HAP-1 (cell line): ENCODE data around the gene CNTNAP2.

Source experiments
- DNase-seq, 2 experiments: peaks; one replicate each; pipeline ENCODE4 v3.0.0-alpha.2; 2016 to 2020; ENCODE audit warnings: low spot score in 2 of 2
- H3K27me3 ChIP-seq: fragments of 250-450 bp; sonication (Bioruptor Pico); 2 replicates; pipeline ENCODE4 v1.5.1; 2020; ENCODE audit warnings: low read depth, mild to moderate bottlenecking, moderate library complexity
- H3K36me3 ChIP-seq: fragments of 250-450 bp; sonication (Bioruptor Pico); replicated peaks from 2 replicates; pipeline ENCODE4 v1.5.1; 2020; ENCODE audit warnings: mild to moderate bottlenecking
- H3K4me1 ChIP-seq: fragments of 250-450 bp; sonication (Bioruptor Pico); 2 replicates; pipeline ENCODE4 v1.5.1; 2020; ENCODE audit warnings: mild to moderate bottlenecking
- H3K4me3 ChIP-seq: fragments of 250-450 bp; sonication (Bioruptor Pico); 2 replicates; pipeline ENCODE4 v1.5.1; 2020; ENCODE audit warnings: mild to moderate bottlenecking, moderate library complexity
- H3K9me3 ChIP-seq: fragments of 250-450 bp; sonication (Bioruptor Pico); 2 replicates; pipeline ENCODE4 v1.5.1; 2020; ENCODE audit warnings: mild to moderate bottlenecking, moderate library complexity
- in situ Hi-C: fragments of 300-500 bp; cut with MboI; formaldehyde crosslinking; loops from 3 replicates; pipeline ENCODE4 v1.14.3; 2020; ENCODE audit warnings: low sequenced_read_pairs, inconsistent platforms, mixed read lengths

Gene CNTNAP2

DNA sequence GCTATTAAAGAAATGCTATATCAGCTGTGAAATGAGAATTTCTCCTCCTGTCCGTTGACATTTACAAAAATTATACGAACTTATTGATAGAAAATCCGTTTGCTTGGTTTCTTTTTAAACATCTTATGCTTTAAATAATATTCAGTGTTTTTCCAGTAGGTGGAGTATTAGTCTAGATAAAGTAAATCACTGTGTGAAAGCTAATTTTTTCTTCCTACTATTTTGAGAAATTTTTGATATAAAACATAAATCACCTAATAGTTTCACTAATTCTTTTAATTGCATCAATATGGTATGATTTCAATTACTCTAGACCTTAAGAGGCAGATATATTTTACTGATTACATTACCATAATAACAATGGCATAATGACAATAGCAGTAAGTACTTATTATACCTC lies 2138.7 kb downstream of the CNTNAP2 start:
- no peak for DNase-seq
- no peak overlapping the region for H3K4me3 ChIP-seq
- H3K27me3 ChIP-seq = no peaks in the 10 kb centered on the region
- no peaks in the 10 kb centered on the region for H3K4me1 ChIP-seq
- H3K36me3 ChIP-seq = no peaks in the 10 kb centered on the region
- H3K9me3 ChIP-seq = no peaks in the 10 kb centered on the region
- in situ Hi-C loops = loop anchor here (25.0 kb wide), 1 partner anchor 707 kb away; no protein-coding TSS in a partner anchor

DNA sequence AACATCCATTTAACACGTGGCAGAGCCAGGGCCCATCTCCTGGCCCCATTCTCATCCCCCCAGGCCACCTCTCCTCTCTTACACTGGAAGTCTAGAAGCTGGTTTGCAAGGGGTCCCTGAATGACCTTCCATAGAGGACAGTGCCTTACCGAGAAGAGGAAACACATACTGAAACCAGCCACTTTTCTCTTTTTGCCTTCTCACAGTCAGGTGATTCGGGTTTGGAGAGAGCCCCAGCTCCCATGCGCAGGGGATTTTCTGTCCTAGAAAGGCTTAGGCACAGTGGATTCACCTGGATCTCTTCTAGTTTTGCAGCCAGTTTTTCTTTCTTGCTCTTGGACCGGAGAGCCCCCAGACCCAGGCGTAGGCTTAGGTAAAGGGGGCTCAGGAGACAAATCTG lies 2139.8 kb downstream of the CNTNAP2 start:
- in situ Hi-C loops = loop anchor here (25.0 kb wide), 1 partner anchor 706 kb away; no protein-coding TSS in a partner anchor
- Histone ChIP-seq H3K36me3 (no peaks in the 10 kb centered on the region), H3K27me3 (no peaks in the 10 kb centered on the region), H3K9me3 (no peaks in the 10 kb centered on the region), H3K4me1 (no peaks in the 10 kb centered on the region), H3K4me3 (no peak overlapping the region)
- no peak for DNase-seq

DNA sequence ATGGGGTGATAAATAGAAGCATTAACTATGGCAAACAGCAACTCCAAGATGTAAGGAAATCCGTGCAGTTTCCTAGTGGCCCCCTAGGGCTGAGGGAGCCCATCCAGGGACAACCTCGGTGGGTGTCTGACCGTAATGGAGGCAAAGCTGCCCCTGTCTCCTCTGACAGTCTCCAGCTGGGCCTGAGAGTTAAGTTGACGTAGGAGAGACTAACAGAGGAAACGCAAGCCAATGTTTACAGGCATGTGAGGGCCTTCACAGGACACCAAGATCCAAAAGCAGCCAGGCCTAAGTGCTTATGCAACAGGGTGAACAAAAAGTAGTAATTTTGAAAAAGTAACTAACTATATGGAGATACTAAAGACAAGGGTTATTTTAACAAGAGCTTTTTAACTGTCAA lies 2144.0 kb downstream of the CNTNAP2 start:
- in situ Hi-C loops = loop anchor here (25.0 kb wide), 1 partner anchor 702 kb away; no protein-coding TSS in a partner anchor
- H3K9me3 ChIP-seq = no peaks in the 10 kb centered on the region
- H3K4me1 ChIP-seq = no peaks in the 10 kb centered on the region
- H3K4me3 ChIP-seq = no peak overlapping the region
- H3K36me3 ChIP-seq = no peaks in the 10 kb centered on the region
- no peaks in the 10 kb centered on the region for H3K27me3 ChIP-seq
- no peak for DNase-seq

DNA sequence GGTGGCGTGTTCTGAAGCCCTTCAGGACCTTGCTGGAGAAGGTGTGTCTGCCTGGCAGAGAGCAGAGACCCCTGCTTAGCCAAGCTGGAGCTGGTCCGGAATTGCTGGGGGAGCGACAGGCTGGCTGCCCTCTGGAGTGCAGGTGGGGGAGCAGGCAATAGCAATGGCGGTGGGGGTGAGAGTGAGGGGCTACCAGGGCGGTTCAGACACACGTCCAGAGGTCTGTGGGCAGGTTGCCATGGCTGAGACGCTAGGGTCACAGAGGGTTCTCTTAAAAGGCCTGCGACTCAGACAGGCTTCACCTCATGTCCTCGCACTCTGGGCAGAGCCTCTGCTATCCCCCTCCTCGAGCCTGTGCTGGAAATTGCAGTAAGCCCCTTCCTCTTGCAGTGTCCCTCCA lies 2144.9 kb downstream of the CNTNAP2 start:
- DNase-seq = no peak
- in situ Hi-C loops = loop anchor here (25.0 kb wide), 1 partner anchor 701 kb away; no protein-coding TSS in a partner anchor
- H3K4me3 ChIP-seq = no peak overlapping the region

DNA sequence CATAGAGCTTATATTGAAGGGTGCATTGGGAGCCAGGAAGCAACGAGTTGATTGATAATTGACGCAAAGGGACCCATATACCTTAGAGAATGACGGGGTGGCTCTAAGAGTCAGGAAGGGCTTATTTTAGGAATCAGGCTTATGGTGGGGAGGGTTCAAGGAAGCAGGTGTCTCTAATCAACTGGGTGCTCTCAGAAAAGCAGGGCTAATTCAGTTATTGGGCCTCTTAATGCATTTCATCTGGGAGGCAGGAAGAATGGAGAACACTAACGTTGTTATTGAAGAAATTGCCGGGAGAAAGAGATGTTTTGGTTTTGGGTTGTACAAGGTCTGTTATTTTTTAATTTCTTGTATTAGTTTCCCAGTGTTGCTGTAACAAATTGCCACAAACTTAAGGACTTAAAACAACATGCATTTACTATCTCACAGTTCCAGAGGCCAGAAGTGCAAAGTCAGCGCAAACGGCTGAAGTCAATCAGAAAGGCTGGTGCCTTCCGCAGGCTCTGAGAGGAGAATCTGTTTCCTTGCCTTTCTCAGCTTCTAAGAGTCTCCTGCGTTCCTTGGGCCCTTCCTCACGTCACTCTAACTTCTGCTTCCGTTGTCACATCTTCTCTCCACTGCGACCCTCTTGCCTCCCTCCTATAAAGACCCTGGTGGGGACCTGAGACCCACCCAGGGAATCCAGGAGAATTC lies 2145.5 kb downstream of the CNTNAP2 start:
- Histone ChIP-seq H3K4me1 (no peaks in the 10 kb centered on the region), H3K36me3 (no peaks in the 10 kb centered on the region), H3K4me3 (no peak overlapping the region), H3K9me3 (no peaks in the 10 kb centered on the region), H3K27me3 (no peaks in the 10 kb centered on the region)
- in situ Hi-C loops = loop anchor here (25.0 kb wide), 1 partner anchor 700 kb away; no protein-coding TSS in a partner anchor
- DNase-seq = no peak

More for the DNA sequence above, 2144.9 kb downstream of the CNTNAP2 start:
- H3K27me3 ChIP-seq = no peaks in the 10 kb centered on the region
- no peaks in the 10 kb centered on the region for H3K4me1 ChIP-seq
- no peaks in the 10 kb centered on the region for H3K36me3 ChIP-seq
- H3K9me3 ChIP-seq = no peaks in the 10 kb centered on the region

DNA sequence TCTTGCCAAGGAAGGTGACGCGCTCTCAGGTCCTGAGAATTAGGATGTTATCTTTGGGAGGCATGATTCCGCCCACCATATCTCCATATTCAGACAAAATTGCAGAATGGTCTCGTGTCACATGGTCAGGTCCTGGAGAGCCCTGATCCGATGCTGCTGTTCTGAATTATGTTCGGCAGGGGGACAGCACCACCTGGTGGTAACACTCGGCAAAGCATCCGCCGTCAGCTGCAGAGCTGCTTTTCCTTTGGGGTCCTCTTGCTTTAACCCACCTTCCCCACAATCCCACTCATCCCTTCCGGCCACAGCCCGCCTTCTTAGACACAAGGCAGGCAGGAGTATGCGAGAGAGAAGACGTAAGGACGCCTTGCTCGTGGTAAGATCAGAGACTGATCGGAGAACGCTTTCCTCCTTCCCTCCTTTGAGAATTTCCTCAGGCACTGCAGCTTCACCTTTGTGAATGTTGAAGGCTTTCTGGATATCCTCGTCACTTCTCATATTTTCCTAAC lies 2146.2 kb downstream of the CNTNAP2 start:
- in situ Hi-C loops = loop anchor here (25.0 kb wide), 1 partner anchor 700 kb away; no protein-coding TSS in a partner anchor

DNA sequence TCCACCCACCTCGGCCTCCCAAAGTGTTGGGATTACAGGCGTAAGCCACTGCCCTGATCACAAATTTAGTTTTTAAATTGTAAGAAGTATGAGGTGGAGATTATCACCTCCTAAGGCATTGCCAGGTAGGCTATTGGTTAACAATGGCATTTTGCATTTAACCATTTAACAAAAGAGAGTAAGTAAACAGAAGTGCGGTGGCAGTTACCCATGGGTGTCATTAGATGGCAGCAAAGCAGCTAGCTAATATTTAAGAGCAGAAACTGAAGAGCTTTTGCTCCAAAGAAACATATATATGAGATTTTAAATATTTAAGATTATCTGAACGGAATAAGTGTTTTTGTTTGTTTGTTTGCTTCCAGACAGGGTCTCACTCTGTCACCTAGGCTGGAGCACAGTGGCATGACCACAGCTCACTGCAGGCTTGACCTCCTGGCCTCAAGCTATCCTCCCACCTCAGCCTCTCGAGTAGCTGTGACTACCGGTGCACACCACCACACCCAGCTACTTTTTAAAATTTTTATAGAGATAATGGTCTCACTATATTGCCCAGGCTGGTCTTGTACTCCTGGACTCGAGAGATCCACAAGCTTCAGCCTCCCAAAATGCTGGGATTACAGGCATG lies 2148.4 kb downstream of the CNTNAP2 start:
- no peaks in the 10 kb centered on the region for H3K27me3 ChIP-seq
- H3K4me1 ChIP-seq = no peaks in the 10 kb centered on the region
- no peak overlapping the region for H3K4me3 ChIP-seq
- H3K36me3 ChIP-seq = no peaks in the 10 kb centered on the region
- in situ Hi-C loops = loop anchor here (25.0 kb wide), 1 partner anchor 697 kb away; no protein-coding TSS in a partner anchor
- peak; percentile 37 to 66 for DNase-seq
- no peaks in the 10 kb centered on the region for H3K9me3 ChIP-seq

More for the DNA sequence above, 2146.2 kb downstream of the CNTNAP2 start:
- H3K4me1 ChIP-seq = no peaks in the 10 kb centered on the region
- no peak overlapping the region for H3K4me3 ChIP-seq
- peak; percentile 52 to 84 for DNase-seq
- no peaks in the 10 kb centered on the region for H3K9me3 ChIP-seq
- H3K36me3 ChIP-seq = no peaks in the 10 kb centered on the region
- no peaks in the 10 kb centered on the region for H3K27me3 ChIP-seq

DNA sequence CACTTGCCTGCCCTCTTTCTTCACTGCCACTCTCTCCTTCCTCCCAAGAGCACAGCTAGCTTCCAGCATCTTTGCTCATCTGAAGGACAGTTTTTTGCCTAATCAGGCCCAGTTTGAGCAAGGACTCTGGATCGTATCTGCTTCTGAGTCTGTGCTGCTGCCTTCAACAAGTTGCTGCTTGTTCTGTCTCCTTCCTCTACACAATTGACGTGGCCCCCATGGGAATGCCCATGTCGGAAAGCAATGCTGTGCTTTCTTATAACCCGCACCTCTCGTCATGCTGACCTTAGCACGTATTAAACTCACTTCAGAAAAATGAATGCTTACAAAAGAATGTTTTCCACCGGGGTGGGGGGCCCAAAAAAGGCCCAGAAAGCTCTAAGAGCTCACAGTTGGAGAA lies 2149.3 kb downstream of the CNTNAP2 start:
- Histone ChIP-seq H3K9me3 (no peaks in the 10 kb centered on the region), H3K27me3 (no peaks in the 10 kb centered on the region), H3K4me1 (no peaks in the 10 kb centered on the region), H3K4me3 (no peak overlapping the region), H3K36me3 (no peaks in the 10 kb centered on the region)
- in situ Hi-C loops = loop anchor here (25.0 kb wide), 1 partner anchor 696 kb away; no protein-coding TSS in a partner anchor
- DNase-seq = no peak

DNA sequence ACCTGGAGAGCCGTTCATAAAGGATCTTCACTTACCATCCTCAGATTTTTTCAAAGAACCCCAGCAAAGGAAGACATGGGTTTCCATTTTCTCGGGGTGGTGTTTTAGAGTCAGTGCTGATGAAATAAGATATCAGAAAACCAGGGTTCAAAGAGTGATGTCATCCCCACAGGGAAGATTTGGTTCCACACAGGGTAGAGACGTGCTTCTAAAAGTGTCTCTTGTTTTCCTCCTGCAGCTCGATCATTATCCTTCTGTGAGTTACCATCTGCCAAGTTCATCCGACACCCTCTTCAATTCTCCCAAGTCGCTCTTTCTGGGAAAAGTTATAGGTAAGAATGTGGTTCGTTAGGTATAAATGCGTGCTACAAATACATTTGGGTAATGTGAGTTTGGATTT lies 2150.2 kb downstream of the CNTNAP2 start:
- H3K36me3 ChIP-seq = no peaks in the 10 kb centered on the region
- H3K9me3 ChIP-seq = no peaks in the 10 kb centered on the region
- in situ Hi-C loops = loop anchor here (25.0 kb wide), 1 partner anchor 696 kb away; no protein-coding TSS in a partner anchor
- H3K27me3 ChIP-seq = no peaks in the 10 kb centered on the region
- H3K4me1 ChIP-seq = no peaks in the 10 kb centered on the region
- no peak overlapping the region for H3K4me3 ChIP-seq
- DNase-seq = no peak

DNA sequence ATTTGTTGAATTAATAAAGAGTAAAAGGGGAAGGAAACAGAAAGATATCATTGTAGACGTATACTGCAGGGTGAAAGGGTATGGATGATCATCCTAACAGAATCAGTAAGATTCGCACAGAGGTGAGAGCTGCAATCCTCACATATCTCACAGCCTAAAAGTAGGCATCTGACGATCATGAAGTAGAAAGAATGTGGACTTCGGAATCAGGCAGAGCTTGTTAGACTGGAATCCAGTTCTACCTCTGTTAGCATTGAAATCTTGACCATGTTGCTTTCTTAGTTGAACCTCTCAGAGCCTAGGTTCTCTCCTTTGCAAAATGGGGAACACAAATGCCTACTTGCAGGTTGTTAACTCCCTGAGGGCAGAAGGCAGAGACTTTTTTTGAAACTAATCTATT lies 2154.0 kb downstream of the CNTNAP2 start:
- in situ Hi-C loops = loop anchor here (25.0 kb wide), 1 partner anchor 692 kb away; no protein-coding TSS in a partner anchor
- H3K36me3 ChIP-seq = no peaks in the 10 kb centered on the region
- no peak for DNase-seq
- H3K27me3 ChIP-seq = peaks cover 4% of the 10 kb centered on the region; the same call in 1 of the 2 replicates
- H3K9me3 ChIP-seq = no peaks in the 10 kb centered on the region
- H3K4me1 ChIP-seq = no peaks in the 10 kb centered on the region
- H3K4me3 ChIP-seq = no peak overlapping the region

DNA sequence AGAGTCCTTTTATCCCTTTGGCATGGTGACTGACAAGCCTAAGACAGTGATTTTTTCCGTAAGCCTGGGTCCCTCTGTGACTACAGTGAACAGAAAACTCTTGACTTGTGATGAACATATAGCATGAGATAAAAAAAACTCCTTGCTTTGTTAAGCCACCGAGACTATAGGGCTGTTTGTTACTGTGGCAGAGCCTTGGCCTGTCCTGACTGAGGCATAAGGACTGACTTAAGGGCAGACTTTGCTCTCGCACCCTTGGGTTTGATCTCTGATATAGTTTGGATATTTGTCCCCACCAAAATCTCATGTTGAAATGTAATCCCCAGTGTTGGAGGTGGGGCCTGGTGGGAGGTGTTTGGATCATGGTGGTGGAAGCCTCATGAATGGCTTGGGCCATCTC lies 2157.5 kb downstream of the CNTNAP2 start:
- no peaks in the 10 kb centered on the region for H3K36me3 ChIP-seq
- no peak overlapping the region for H3K4me3 ChIP-seq
- no peak for DNase-seq
- no peaks in the 10 kb centered on the region for H3K9me3 ChIP-seq
- peaks cover 4% of the 10 kb centered on the region; the same call in 1 of the 2 replicates for H3K27me3 ChIP-seq
- H3K4me1 ChIP-seq = no peaks in the 10 kb centered on the region
- in situ Hi-C loops = loop anchor here (25.0 kb wide), 1 partner anchor 688 kb away; no protein-coding TSS in a partner anchor

DNA sequence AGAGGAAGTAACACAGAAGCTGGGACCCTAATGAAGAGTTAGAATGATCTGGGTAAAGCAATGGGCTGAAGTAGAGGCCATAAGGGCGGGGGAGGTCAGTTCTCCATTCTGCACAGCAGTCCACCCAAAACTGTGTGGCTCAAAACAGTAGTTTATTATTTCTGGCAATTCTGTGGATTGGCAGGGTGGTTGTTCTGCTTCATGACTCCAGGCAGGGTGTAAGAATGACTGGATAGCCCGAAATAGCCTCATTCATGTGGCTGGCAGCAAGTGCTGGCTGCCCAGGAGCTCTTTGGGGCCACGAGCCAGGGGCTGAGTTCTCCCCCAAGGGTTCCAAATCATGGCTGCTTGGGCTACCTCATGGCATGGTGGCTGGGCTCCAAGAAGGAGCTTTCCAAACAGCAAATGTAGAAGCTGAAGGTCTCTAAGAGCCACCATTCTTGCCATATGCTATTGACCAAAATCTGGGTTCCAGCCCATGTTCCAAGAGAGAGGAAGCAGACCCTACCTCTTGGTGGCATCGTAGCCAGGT lies 2158.8 kb downstream of the CNTNAP2 start:
- no peak for DNase-seq
- no peaks in the 10 kb centered on the region for H3K4me1 ChIP-seq
- no peak overlapping the region for H3K4me3 ChIP-seq
- in situ Hi-C loops = no loop called here
- peaks cover 4% of the 10 kb centered on the region; the same call in 1 of the 2 replicates for H3K27me3 ChIP-seq
- H3K9me3 ChIP-seq = no peaks in the 10 kb centered on the region
- no peaks in the 10 kb centered on the region for H3K36me3 ChIP-seq

DNA sequence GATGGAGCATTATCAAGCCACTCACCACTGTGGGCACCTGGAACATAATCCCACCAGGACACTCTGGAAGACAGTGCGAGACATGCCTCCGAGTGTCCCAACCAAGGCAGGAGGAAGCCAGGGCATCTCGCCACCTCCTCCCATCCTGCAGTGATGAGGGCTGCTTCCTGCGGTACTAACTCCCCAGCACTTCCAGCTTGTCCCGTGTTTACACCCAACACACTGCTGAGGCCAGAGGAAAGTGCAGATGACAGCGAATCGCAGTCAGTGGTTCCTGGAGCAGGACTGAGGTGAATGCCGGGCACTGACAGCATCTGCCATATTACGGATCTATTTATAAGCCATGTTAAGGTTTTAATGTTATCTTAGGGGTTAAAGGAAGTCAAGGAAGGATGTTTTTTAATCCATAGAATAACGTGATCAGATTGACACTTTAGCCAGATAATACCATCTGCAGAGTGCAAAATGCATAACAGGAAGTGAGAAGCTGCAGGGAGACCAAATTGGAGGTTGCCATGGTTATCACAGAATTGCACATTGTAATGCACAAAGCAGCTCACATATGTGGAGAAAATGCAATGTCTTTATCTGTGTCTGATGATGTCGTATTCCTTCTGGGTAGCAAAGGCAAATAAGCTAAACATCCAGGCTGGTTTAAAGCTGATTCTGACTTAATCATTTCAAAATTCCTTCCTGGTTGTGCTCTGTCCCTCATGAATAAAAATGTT lies 2159.9 kb downstream of the CNTNAP2 start:
- DNase-seq = no peak
- Histone ChIP-seq H3K36me3 (no peaks in the 10 kb centered on the region), H3K27me3 (peaks cover 4% of the 10 kb centered on the region; the same call in 1 of the 2 replicates), H3K4me1 (no peaks in the 10 kb centered on the region), H3K9me3 (no peaks in the 10 kb centered on the region), H3K4me3 (no peak overlapping the region)
- in situ Hi-C loops = no loop called here
